Medulla oblongata (tissue), 1 donor: ENCODE results near the gene MTO1.
"Not testable (repeated sequence)": the region's sequence is repeated elsewhere in the genome, so short reads cannot be mapped to it uniquely, and the experiment has no call there.

Source experiments
- DNase-seq: peaks from one replicate; pipeline ENCODE4 v3.0.0-alpha.2; 2015; ENCODE audit errors: extremely low spot score

The MTO1 gene

GRCh38 chr6:73504160-73504559, 42.6 kb downstream of the MTO1 start:
- no peak for DNase-seq

- DNase-seq = no peak
Observed at GRCh38 chr6:73505142-73505541, 43.6 kb downstream of the MTO1 start.

GRCh38 chr6:73505705-73506104, 44.2 kb downstream of the MTO1 start:
- not testable (repeated sequence) for DNase-seq

GRCh38 chr6:73506246-73506645, 44.7 kb downstream of the MTO1 start:
- DNase-seq = no peak

GRCh38 chr6:73508776-73509175, 47.2 kb downstream of the MTO1 start:
- DNase-seq = no peak

- DNase-seq = no peak
Observed at GRCh38 chr6:73509851-73510250, 48.3 kb downstream of the MTO1 start.

GRCh38 chr6:73511796-73512195, 50.3 kb downstream of the MTO1 start:
- DNase-seq = no peak

GRCh38 chr6:73513496-73513854, 51.9 kb downstream of the MTO1 start:
- no peak for DNase-seq

GRCh38 chr6:73514746-73515110, 53.2 kb downstream of the MTO1 start:
- DNase-seq = no peak

- DNase-seq = peak; percentile 17
Observed at GRCh38 chr6:73515204-73515655, 53.7 kb downstream of the MTO1 start.

- DNase-seq = no peak
Observed at GRCh38 chr6:73516514-73517489, 55.3 kb downstream of the MTO1 start.

GRCh38 chr6:73518100-73518981, 56.8 kb downstream of the MTO1 start:
- DNase-seq = peak; percentile 34

- peak; percentile 21 for DNase-seq
Observed at GRCh38 chr6:73518982-73519881, 57.7 kb downstream of the MTO1 start.

GRCh38 chr6:73519926-73520687, 58.6 kb downstream of the MTO1 start:
- peak; percentile 54 for DNase-seq

- peak; percentile 100 for DNase-seq
Observed at GRCh38 chr6:73520688-73521350, 59.3 kb downstream of the MTO1 start, which contains the start of gene EEF1A1. Gene EEF1A1, minus strand, starts transcription at chr6:73521032. Its CDS starts 1,006 bp downstream, at chr6:73520026.

GRCh38 chr6:73521351-73521985, 59.9 kb downstream of the MTO1 start:
- peak; percentile 88 for DNase-seq

- peak; percentile 65 for DNase-seq
Observed at GRCh38 chr6:73523434-73524123, 62.0 kb downstream of the MTO1 start.

- no peak for DNase-seq
Observed at GRCh38 chr6:73525546-73526330, 64.2 kb downstream of the MTO1 start.
